GM21576 (cell line): ENCODE results near the gene FAM117A.

Experiments
- ATAC-seq: cut with Tn5 transposase; IDR thresholded peaks from one replicate; pipeline ENCODE4 v1.9.1; 2021; ENCODE audit warnings: mild to moderate bottlenecking, moderate library complexity; ENCODE audit not compliant: unreplicated experiment

Gene FAM117A

GRCh38 chr17:49715216-49715615 is 48.7 kb downstream of the FAM117A start:
- ATAC-seq, result no peak

GRCh38 chr17:49708515-49709183 is 55.3 kb downstream of the FAM117A start:
- ATAC-seq, result no peak

DNA sequence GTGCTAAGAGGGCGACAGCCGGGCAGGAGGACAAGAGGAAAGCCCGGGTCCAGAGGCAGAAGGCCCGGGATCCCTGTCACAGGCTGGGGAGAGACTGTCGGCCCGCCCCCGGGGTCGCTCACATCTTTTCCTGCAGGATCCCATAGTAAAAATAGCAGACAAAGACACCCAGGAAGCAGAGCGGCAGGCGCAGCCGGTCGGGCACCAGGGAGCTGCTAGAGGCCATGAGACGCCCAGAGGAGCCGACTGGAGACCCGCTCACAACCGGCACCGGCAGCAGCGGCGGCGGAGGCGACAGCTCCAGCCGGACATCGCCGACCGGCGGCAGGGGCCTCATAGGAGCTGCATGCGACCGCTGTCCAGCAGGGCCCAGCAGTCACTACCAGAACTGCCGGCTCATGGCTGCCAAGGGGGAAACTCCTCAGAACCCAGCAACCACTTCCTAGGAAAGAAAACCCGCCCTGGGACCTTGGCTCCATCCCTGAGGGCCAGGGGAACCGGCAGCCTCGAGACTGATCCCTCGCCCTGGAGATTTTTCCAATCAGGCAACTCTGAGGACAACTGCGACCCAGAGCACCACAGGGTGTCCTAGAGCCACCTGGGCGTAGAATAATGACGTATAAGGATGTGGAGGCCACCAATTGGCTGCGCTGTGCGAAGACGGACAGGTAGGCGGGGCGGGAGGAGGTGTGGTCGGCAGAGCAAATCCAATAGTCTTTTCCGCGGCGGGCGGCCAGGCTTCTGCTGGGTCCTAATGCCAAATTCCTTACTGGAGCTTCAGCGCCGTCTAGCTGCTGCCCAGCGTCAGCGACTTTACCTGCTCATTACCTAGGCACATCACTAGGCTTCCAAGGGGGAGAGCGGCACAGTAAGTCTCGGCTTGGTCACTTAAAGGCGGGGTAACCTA is 56.1 kb downstream of the FAM117A start, which contains the start of gene SLC35B1:
Gene SLC35B1, minus strand, starts transcription at position 357 of the 907 bp plus-strand sequence. Its CDS starts 131 bp downstream, at position 226.
- ATAC-seq, result peak; percentile 86

GRCh38 chr17:49707246-49707607 is 56.7 kb downstream of the FAM117A start:
- ATAC-seq, result no peak

DNA sequence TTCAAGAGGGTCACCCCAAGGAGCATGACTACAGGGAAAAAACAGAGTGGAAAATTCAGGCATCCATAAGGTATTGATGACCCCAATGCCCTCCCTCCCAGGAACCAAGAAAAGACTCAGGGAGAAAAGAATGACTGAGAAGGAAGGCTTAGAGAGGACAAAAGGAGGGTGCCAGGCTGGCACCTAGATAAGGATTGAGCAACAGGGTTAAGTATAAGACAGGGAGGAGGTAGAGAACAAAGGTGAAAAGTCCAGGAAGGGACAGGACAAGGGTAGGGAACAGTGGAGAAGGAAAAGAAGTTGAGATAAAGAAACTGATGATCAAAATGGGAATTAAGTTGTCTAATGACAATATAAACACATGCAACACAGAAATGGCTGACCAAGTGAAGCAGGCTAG is 58.7 kb downstream of the FAM117A start:
- no peak for ATAC-seq

- no peak for ATAC-seq
These were observed 60.2 kb downstream of the FAM117A start for GRCh38 chr17:49703557-49704277.

DNA sequence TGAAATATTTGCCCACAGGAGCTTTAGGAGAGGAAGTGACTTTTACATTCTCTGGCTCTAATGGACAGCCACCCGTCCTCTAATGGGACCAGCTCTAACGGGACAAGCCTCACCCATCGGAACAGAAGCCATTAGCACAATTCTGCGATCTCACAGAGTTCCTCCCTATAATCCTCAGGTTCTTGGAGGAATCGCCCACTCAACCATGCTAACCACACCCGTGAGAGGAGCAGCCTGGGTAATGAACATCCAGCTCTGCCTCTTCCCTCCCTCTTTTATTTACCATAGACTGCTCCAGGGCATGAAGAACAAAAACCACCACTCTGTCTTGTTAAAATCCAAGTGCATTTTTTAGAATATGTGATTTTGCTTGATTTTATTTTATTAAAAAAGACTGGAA is 63.0 kb downstream of the FAM117A start:
- no peak for ATAC-seq

DNA sequence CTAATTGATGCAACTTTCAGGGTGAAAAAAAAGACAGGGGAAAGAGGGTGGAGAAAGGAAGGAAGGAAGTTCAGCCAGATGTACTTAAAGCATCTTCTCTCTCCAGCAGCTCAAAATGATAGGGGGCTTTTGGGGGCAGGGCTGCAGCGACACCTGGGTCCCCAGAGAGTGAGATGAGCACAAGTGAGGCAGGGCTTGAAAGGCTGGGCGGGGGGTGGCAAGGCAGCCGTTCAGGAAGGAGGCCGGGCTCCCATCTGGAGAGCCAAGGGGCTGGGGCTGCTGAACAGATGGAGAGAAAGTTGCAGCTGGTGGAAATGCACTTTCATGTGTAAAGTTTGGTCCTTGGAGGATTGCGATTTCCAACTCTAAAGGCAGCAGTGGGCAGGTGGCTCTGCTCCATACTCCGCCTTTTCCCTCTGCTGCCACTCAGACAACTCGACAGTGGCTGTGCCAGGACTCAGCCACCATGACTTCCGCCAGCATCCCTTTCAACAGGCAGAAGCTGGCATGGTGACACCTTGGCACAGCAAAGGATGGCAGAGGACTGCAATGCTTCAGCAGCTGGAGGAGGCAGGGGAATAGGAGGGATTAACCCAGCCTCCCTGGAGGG is 63.9 kb downstream of the FAM117A start:
- no peak for ATAC-seq

DNA sequence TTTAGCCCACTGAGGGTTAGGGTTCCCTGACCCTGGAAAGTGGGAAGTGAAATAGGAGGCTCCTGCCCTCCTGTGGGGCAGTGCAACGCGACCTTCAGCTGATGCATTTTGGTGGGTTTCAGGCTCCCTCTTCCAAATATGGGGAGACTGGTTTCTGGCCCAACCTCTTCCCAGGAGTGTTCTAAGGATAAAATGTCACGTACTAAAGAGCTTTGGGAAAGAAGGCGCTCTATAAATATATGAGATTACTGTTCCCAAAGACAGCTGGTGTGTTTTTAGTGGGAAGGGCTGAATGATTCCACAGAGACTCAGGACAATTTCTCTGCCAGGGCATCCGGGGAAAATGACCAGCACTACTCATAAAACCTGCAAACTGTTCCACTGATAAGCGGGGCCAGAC is 65.9 kb downstream of the FAM117A start:
- no peak for ATAC-seq

GRCh38 chr17:49696233-49696761 is 67.6 kb downstream of the FAM117A start:
- ATAC-seq, result no peak

DNA sequence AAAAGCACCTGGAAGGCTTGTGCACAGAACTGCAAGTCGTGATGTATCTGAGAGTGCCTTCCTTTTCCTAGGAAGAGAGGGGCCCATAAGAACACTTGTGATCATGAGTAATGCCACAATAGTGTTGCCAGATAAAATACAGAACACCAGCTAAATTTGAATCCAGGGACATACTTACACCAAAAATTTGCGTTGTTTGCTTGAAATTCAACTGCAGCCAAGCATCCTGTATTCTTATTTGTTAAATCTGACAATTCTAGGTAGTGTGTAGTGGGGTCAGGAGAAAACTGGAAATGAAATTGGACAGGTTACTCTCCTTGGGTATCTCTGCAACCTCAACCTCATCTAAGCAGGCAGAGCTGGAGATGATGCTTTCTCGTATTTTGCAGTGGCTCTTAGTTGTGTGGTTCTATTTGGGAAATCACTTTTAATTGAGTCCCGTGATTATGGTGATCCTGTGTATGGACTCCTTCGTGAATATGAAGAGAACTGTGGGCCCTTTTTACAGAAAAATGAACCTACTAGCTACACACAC is 68.2 kb downstream of the FAM117A start:
- no peak for ATAC-seq

DNA sequence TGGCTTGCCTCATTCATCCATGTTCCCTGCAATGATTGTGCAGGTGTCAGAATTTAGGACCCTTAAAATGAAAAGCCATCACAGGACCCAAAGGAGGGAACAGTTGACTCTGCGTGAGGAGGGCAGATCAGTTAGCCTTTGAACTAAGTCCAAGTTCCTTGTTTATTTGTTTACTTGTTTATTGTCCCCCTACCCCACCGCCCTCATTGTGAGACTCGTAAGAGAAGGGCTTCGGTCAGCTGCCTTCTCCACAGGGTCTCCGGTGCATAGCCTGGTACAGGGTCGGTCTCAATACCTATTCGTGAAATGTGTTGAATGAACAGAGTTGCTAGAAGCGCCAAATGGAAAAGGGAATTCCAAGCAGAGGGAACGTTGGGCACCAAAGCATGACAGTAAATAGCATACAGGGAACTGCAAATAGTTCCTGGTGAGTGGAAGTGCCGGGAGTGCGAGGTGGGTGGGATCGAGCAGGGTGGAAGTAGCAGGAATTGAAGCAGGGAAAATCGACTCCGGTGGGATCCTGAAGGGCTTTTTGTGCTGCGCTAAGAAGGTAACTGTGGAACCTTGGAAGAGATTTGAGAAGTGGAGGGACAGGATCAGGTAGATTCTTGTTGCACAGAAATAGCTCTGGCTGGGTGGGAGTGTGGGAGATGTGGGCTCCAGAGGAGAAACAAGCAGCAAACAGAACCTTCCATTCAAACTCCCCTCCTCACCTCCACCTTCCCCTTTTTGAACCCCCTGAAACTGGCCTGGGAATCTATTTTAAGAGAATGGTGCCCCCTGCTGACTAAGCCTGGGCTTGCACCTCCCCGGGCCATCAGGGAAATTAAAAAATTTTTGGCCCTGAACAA is 68.9 kb downstream of the FAM117A start:
- no peak for ATAC-seq

- ATAC-seq, result no peak
These were observed 71.2 kb downstream of the FAM117A start for GRCh38 chr17:49692751-49693150.

GRCh38 chr17:49691677-49692191 is 72.2 kb downstream of the FAM117A start:
- ATAC-seq, result no peak

- no peak for ATAC-seq
These were observed 72.8 kb downstream of the FAM117A start for GRCh38 chr17:49691086-49691676.

DNA sequence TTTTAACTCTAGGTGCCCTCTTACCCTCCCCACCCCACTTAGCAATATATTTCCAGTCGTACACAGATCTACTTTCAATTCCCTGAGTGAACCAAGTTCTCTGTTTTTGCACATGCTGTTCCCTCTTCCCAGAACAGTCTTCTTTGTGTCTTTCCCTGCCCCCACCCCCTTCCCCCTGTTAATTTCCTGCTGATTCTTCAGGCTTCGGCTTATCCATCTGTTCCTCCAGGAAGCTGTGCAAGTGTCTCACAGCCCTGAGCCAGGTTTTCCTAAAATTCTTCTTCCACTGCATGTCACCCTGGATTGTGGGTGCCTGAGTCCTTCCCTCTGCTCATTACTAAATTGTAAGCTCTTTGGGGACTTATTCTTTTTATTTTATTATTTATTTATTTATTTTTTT is 73.7 kb downstream of the FAM117A start:
- ATAC-seq, result no peak

GRCh38 chr17:49688848-49689247 is 75.1 kb downstream of the FAM117A start:
- ATAC-seq, result no peak

DNA sequence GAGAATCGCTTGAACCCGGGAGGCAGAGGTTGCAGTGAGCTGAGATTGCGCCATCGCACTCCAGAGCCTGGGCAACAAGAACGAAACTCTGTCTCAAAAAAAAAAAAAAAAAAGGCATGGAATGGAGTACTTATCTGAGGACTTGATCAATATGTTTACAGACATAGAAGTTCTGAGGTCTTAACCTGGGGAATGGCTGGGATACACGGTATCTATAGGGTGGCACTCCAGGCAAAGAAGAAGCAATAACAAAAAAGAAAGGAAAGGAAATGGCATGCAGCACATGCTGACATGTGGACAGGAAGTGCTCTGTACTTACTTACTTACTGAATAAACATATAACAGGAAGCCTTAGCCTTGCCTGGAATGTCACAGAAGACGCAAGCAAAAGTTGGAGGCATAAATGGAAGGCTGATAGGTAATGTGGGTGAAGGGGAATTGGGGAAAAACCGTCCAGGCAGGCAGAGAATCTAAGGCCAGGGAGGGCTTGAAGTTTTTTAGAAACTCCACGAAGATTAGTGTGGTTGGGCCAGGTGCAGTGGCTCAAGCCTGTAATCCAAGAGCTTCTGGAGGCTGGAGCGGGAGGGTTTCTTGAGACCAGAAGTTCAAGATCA is 75.9 kb downstream of the FAM117A start:
- ATAC-seq, result no peak
